Prostate gland (tissue), 2 donors: ENCODE data around the gene RXRA. TPM values are rescaled to one million over a fixed set of nuclear protein-coding genes. Genes with fewer than 3 reads are reported as not detected.

ENCODE experiments used
- DNase-seq: peaks from one replicate; pipeline ENCODE4 v3.0.0-alpha.2; 2019; ENCODE audit warnings: low spot score
- H3K27ac ChIP-seq, 2 donors: fragments of 200-600 bp; sonication (generic); 2 replicates each; pipeline ENCODE4 v1.5.1; 2017 to 2019
- H3K27me3 ChIP-seq: fragments of 200-600 bp; sonication (generic); replicated peaks from 2 replicates; pipeline ENCODE4 v1.5.1; 2019; ENCODE audit not compliant: insufficient read depth
- H3K36me3 ChIP-seq, 2 donors: fragments of 200-600 bp; sonication (generic); 1 replicate in 1 of 2; 2 replicates in 1 of 2; pipeline versions ENCODE4 v1.5.1 to v1.8.1; 2017 to 2019
- H3K4me1 ChIP-seq: fragments of 200-600 bp; sonication (generic); replicated peaks from 2 replicates; pipeline ENCODE4 v1.5.1; 2019
- H3K4me3 ChIP-seq, 2 donors: fragments of 200-600 bp; sonication (generic); 2 replicates each; pipeline ENCODE4 v1.5.1; 2017 to 2019
- H3K9me3 ChIP-seq: fragments of 200-600 bp; sonication (generic); 2 replicates; pipeline ENCODE4 v1.5.1; 2017
- CTCF ChIP-seq, 4 experiments: fragments of 200-600 bp in 2 of 4; fragments of 450-650 bp in 2 of 4; sonication (generic) in 2 of 4; IDR thresholded peaks; 1 replicate in 3 of 4; 2 replicates in 1 of 4; pipeline ENCODE4 v1.5.1; 2016 to 2019; ENCODE audit warnings: antibody characterized with exemption in 4 of 4, mild to moderate bottlenecking in 2 of 4, moderate library complexity in 2 of 4
- POLR2A ChIP-seq: fragments of 450-650 bp; IDR thresholded peaks from one replicate; pipeline ENCODE4 v1.6.1; 2016; ENCODE audit warnings: antibody characterized with exemption, mild to moderate bottlenecking
- POLR2AphosphoS5 ChIP-seq: sonication (generic); formaldehyde crosslinking; IDR thresholded peaks from one replicate; pipeline ENCODE4 v1.6.1; 2017; ENCODE audit warnings: antibody characterized with exemption
- WGBS: methylation state at CpG from one replicate; pipeline ENCODE4 v1.1.5; 2018; 5-methylcytosine and 5-hydroxymethylcytosine counted together
- intact Hi-C: fragments of 100-400 bp; cut with DNase I; formaldehyde crosslinking; loops from one replicate; pipeline ENCODE4 v1.14.2; 2022
- total RNA-seq, 2 donors: library from RNA; depleted of rRNA; stranded (reverse); fragments of >200 nt; gene quantifications; one replicate each; pipeline ENCODE4 v1.1.0, GENCODE V29; 2016

Gene RXRA
- total RNA-seq, 2 donors from 2014 or later: 69.5 to 84.1 TPM

DNA sequence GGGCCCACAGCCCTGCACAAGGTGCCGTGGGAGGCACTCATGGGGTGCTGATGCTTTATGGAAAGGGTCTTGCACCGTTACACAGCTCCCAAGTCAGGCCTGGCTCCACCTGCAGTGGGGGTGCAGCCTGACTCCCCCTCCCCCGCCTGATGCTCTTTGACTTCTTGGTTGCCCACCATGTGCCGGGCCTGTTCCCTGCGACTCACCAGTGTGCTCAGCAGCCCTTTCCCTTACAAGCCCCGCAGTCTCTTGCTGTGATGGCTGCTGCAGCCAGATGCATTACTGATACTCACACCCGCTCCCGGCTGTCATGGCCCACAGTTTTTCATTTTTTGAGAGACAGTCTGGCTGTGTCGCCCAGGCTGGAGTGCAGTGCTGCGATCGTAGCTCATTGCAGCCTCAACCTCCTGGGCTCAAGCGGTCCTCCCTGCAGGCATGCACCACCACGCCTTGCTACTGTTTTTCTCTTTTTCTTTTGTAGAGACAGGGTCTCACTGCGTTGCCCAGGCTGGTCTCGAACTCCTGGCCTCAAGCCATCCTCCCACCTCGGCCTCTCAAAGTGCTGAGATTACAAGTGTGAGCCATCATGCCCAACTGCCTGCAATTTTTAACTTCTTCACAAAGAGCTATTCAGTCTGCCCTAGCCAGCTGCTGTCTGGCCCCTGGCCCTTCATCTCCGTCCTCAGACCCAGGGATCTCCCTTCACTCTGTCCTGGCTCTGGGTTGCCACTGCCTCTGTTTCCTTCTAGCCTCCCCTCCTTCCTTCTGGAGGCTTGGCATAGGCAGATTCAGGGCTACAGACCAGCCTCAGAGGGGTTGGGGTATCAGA lies 109.5 kb downstream of the RXRA start:
- 47% methylated on average over 17 of the region's 17 CpGs for WGBS
- H3K9me3 ChIP-seq: no peaks in the 10 kb centered on the region
- H3K27me3 ChIP-seq: no peaks in the 10 kb centered on the region
- H3K36me3 ChIP-seq: no peaks in the 10 kb centered on the region
- no peak for TF ChIP-seq CTCF (IDR thresholded peaks at IDR 0.05)
- no peak for TF ChIP-seq POLR2AphosphoS5
- peaks cover 49% of the 10 kb centered on the region for H3K4me1 ChIP-seq
- DNase-seq: no peak
- H3K27ac ChIP-seq: peak overlapping the region; percentile 94 to 96
- intact Hi-C loops: loop anchor here (5.0 to 10.0 kb wide), 2 partner anchors 58 to 371 kb away; partner anchors contain the start of gene BRD3
- H3K4me3 ChIP-seq: no peak overlapping the region

DNA sequence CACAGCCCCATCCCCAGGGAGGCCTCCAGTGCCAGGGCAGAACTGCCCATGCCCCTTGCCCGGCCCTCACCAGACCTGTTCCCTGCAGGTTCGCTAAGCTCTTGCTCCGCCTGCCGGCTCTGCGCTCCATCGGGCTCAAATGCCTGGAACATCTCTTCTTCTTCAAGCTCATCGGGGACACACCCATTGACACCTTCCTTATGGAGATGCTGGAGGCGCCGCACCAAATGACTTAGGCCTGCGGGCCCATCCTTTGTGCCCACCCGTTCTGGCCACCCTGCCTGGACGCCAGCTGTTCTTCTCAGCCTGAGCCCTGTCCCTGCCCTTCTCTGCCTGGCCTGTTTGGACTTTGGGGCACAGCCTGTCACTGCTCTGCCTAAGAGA lies 110.1 kb downstream of the RXRA start:
- peak overlapping the region; percentile 94 to 96 for H3K27ac ChIP-seq
- H3K27me3 ChIP-seq: no peaks in the 10 kb centered on the region
- no peaks in the 10 kb centered on the region for H3K36me3 ChIP-seq
- DNase-seq: no peak
- intact Hi-C loops: loop anchor here (5.0 to 10.0 kb wide), 2 partner anchors 59 to 372 kb away; partner anchors contain the start of gene BRD3
- no peak for TF ChIP-seq POLR2A
- TF ChIP-seq POLR2AphosphoS5: no peak
- TF ChIP-seq CTCF (IDR thresholded peaks at IDR 0.05): peak in 3 of 4 experiments; percentile 17 to 57 (median 38)
- no peak overlapping the region for H3K4me3 ChIP-seq
- H3K4me1 ChIP-seq: peaks cover 49% of the 10 kb centered on the region
- H3K9me3 ChIP-seq: no peaks in the 10 kb centered on the region
- 64% methylated on average over 12 of the region's 12 CpGs for WGBS

GRCh38 chr9:134436911-134437310 lies 110.7 kb downstream of the RXRA start:
- no peak overlapping the region for H3K4me3 ChIP-seq
- WGBS: 58% methylated on average over 13 of the region's 13 CpGs
- intact Hi-C loops: loop anchor here (5.0 to 10.0 kb wide), 2 partner anchors 60 to 372 kb away; partner anchors contain the start of gene BRD3
- peak overlapping the region; percentile 94 to 96 for H3K27ac ChIP-seq
- peaks cover 49% of the 10 kb centered on the region for H3K4me1 ChIP-seq
- no peaks in the 10 kb centered on the region for H3K36me3 ChIP-seq
- no peaks in the 10 kb centered on the region for H3K9me3 ChIP-seq
- DNase-seq: no peak
- H3K27me3 ChIP-seq: no peaks in the 10 kb centered on the region
- TF ChIP-seq POLR2A: no peak
- TF ChIP-seq CTCF (IDR thresholded peaks at IDR 0.05): no peak

- H3K36me3 ChIP-seq: no peaks in the 10 kb centered on the region
- H3K4me3 ChIP-seq: no peak overlapping the region
- H3K27me3 ChIP-seq: no peaks in the 10 kb centered on the region
- peaks cover 43% of the 10 kb centered on the region for H3K4me1 ChIP-seq
- DNase-seq: no peak
- peak overlapping the region; percentile 94 to 96 for H3K27ac ChIP-seq
- no peaks in the 10 kb centered on the region for H3K9me3 ChIP-seq
- WGBS: 48% methylated on average over 28 of the region's 31 CpGs
- TF ChIP-seq POLR2A: no peak
- no peak for TF ChIP-seq CTCF (IDR thresholded peaks at IDR 0.05)
- no peak for TF ChIP-seq POLR2AphosphoS5
- intact Hi-C loops: loop anchor here (5.0 to 10.0 kb wide), 2 partner anchors 60 to 373 kb away; partner anchors contain the start of gene BRD3
These were observed 111.3 kb downstream of the RXRA start for GRCh38 chr9:134437403-134438194.
